ENCODE results near the gene TPSG1. TPM values are rescaled to one million over a fixed set of nuclear protein-coding genes. Genes with fewer than 3 reads are reported as not detected.

TPSG1 gene
- total and polyA plus RNA-seq, 2 of the 13 experiments (the other 11 are each of a cell fraction or from before 2014, with no cell fraction given): not detected

DNA sequence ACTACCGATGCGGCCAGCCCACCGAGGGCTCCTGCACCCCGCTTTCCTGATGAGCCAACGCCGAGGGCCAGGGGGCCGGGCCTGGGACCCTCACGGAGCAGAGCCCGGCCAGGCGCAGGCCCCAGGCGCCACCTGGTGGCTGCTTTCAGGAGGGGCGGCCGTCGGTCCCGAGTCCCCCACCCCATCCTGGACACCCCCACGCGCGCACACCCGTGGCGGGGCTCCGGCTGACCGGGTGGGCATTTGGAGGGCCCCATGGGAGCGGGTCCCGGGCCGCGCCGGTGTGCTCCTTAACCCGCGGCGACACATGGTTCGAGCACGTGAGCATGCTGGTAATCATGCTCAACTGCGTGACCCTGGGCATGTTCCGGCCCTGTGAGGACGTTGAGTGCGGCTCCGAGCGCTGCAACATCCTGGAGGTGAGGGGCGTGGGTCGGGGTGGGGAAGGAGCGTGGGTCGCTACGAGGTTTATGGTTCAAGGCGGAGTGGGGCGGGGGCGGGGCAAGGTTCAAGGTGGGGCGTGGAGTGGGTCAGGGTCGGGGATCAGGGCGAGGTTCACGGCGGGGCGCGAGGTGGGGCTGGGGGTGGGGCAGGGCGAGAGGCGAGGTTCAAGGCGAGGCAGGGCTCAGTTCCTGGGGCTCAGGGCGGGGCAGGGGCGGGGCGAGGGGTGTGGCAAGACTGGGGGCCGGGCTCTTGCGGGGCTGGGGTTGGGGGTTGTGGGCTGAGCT lies 30.2 kb downstream of the TPSG1 start (continued):
- TF ChIP-seq, protein P1, sequence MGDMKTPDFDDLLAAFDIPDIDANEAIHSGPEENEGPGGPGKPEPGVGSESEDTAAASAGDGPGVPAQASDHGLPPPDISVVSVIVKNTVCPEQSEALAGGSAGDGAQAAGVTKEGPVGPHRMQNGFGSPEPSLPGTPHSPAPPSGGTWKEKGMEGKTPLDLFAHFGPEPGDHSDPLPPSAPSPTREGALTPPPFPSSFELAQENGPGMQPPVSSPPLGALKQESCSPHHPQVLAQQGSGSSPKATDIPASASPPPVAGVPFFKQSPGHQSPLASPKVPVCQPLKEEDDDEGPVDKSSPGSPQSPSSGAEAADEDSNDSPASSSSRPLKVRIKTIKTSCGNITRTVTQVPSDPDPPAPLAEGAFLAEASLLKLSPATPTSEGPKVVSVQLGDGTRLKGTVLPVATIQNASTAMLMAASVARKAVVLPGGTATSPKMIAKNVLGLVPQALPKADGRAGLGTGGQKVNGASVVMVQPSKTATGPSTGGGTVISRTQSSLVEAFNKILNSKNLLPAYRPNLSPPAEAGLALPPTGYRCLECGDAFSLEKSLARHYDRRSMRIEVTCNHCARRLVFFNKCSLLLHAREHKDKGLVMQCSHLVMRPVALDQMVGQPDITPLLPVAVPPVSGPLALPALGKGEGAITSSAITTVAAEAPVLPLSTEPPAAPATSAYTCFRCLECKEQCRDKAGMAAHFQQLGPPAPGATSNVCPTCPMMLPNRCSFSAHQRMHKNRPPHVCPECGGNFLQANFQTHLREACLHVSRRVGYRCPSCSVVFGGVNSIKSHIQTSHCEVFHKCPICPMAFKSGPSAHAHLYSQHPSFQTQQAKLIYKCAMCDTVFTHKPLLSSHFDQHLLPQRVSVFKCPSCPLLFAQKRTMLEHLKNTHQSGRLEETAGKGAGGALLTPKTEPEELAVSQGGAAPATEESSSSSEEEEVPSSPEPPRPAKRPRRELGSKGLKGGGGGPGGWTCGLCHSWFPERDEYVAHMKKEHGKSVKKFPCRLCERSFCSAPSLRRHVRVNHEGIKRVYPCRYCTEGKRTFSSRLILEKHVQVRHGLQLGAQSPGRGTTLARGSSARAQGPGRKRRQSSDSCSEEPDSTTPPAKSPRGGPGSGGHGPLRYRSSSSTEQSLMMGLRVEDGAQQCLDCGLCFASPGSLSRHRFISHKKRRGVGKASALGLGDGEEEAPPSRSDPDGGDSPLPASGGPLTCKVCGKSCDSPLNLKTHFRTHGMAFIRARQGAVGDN (CRISPR knock-in tag; IDR thresholded peaks at IDR 0.05): 0 out of 2 replicates have a peak, but pooled peaks have one; percentile 25
- no peak for TF ChIP-seq ZNF672 (CRISPR knock-in tag; IDR thresholded peaks at IDR 0.05)
- no peak for TF ChIP-seq TCF7 (IDR thresholded peaks at IDR 0.05; ENCODE audit: low read depth)
- TF ChIP-seq ASH2L (IDR thresholded peaks at IDR 0.05; ENCODE audit: insufficient read length, low read depth, low read length): no peak
- TF ChIP-seq CEBPG (CRISPR knock-in tag; IDR thresholded peaks at IDR 0.05): no peak
- no peak for TF ChIP-seq NAIF1 (CRISPR knock-in tag; IDR thresholded peaks at IDR 0.05; ENCODE audit: borderline replicate concordance)
- no peak for TF ChIP-seq GATAD2A (CRISPR knock-in tag; IDR thresholded peaks at IDR 0.05)
- TF ChIP-seq ZNF589 (CRISPR knock-in tag; conservative IDR thresholded peaks at IDR 0.05): no peak
- TF ChIP-seq ATRX (CRISPR knock-in tag; IDR thresholded peaks at IDR 0.05; ENCODE audit: borderline replicate concordance): no peak
- 0 out of 2 replicates have a peak, but pooled peaks have one; percentile 28 for TF ChIP-seq RNF2 (conservative IDR thresholded peaks at IDR 0.05; ENCODE audit: low read depth)
- TF ChIP-seq, protein P2, sequence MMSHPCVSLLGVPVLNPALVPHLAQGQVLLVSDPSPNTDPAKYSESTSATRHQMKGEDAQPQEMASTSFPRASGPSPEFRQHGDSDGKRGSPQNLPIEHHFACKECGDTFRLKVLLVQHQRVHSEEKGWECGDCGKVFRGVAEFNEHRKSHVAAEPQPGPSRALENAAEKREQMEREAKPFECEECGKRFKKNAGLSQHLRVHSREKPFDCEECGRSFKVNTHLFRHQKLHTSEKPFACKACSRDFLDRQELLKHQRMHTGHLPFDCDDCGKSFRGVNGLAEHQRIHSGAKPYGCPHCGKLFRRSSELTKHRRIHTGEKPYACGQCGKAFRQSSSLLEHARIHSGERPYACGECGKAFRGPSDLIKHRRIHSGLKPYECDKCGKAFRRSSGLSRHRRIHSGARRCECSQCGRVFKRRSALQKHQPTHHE (CRISPR knock-in tag; IDR thresholded peaks at IDR 0.05; ENCODE audit: borderline replicate concordance): no peak
- TF ChIP-seq, protein P3, sequence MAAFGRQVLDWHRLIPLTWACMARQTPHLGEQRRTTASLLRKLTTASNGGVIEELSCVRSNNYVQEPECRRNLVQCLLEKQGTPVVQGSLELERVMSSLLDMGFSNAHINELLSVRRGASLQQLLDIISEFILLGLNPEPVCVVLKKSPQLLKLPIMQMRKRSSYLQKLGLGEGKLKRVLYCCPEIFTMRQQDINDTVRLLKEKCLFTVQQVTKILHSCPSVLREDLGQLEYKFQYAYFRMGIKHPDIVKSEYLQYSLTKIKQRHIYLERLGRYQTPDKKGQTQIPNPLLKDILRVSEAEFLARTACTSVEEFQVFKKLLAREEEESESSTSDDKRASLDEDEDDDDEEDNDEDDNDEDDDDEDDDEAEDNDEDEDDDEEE (CRISPR knock-in tag; IDR thresholded peaks at IDR 0.05): no peak
- TF ChIP-seq, protein P4, sequence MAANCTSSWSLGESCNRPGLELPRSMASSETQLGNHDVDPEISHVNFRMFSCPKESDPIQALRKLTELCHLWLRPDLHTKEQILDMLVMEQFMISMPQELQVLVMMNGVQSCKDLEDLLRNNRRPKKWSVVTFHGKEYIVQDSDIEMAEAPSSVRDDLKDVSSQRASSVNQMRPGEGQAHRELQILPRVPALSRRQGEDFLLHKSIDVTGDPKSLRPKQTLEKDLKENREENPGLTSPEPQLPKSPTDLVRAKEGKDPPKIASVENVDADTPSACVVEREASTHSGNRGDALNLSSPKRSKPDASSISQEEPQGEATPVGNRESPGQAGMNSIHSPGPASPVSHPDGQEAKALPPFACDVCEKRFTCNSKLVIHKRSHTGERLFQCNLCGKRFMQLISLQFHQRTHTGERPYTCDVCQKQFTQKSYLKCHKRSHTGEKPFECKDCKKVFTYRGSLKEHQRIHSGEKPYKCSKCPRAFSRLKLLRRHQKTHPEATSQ (CRISPR knock-in tag; IDR thresholded peaks at IDR 0.05; ENCODE audit: borderline replicate concordance): no peak
- TF ChIP-seq ZC3H13 (CRISPR knock-in tag; IDR thresholded peaks at IDR 0.05): no peak
- TF ChIP-seq, protein P5, sequence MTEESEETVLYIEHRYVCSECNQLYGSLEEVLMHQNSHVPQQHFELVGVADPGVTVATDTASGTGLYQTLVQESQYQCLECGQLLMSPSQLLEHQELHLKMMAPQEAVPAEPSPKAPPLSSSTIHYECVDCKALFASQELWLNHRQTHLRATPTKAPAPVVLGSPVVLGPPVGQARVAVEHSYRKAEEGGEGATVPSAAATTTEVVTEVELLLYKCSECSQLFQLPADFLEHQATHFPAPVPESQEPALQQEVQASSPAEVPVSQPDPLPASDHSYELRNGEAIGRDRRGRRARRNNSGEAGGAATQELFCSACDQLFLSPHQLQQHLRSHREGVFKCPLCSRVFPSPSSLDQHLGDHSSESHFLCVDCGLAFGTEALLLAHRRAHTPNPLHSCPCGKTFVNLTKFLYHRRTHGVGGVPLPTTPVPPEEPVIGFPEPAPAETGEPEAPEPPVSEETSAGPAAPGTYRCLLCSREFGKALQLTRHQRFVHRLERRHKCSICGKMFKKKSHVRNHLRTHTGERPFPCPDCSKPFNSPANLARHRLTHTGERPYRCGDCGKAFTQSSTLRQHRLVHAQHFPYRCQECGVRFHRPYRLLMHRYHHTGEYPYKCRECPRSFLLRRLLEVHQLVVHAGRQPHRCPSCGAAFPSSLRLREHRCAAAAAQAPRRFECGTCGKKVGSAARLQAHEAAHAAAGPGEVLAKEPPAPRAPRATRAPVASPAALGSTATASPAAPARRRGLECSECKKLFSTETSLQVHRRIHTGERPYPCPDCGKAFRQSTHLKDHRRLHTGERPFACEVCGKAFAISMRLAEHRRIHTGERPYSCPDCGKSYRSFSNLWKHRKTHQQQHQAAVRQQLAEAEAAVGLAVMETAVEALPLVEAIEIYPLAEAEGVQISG (CRISPR knock-in tag; IDR thresholded peaks at IDR 0.05): no peak
- TF ChIP-seq, protein P6, sequence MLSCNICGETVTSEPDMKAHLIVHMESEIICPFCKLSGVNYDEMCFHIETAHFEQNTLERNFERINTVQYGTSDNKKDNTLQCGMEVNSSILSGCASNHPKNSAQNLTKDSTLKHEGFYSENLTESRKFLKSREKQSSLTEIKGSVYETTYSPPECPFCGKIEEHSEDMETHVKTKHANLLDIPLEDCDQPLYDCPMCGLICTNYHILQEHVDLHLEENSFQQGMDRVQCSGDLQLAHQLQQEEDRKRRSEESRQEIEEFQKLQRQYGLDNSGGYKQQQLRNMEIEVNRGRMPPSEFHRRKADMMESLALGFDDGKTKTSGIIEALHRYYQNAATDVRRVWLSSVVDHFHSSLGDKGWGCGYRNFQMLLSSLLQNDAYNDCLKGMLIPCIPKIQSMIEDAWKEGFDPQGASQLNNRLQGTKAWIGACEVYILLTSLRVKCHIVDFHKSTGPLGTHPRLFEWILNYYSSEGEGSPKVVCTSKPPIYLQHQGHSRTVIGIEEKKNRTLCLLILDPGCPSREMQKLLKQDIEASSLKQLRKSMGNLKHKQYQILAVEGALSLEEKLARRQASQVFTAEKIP (CRISPR knock-in tag; IDR thresholded peaks at IDR 0.05; ENCODE audit: borderline replicate concordance): no peak

All from HepG2 (cell line).